RWPE1 (cell line): ENCODE measurements around the gene TRPV6.

ENCODE experiments used
- CTCF ChIA-PET: fragments of 350-600 bp; sonication (Branson Sonifier 250); formaldehyde crosslinking; extraction: SDS; loops from one replicate; lab custom pipeline; 2021; lab: Yijun Ruan, JAX
- POLR2A ChIA-PET: fragments of 400-600 bp; formaldehyde crosslinking; extraction: SDS; loops from one replicate; lab custom pipeline; 2020; ENCODE audit warnings: antibody characterized with exemption; ENCODE audit not compliant: low non-redundant PET; lab: Yijun Ruan, JAX
- DNase-seq: peaks from one replicate; pipeline ENCODE4 v3.0.0; 2012; ENCODE audit warnings: low spot score
- H3K27ac ChIP-seq: fragments of 450-650 bp; 2 replicates; pipeline ENCODE4 v1.5.1; 2017
- TF ChIP-seq, protein P1 (sequence below): fragments of 450-650 bp; conservative IDR thresholded peaks from 2 replicates; pipeline ENCODE4 v1.5.1; 2017; ENCODE audit warnings: low read depth, mild to moderate bottlenecking

The TRPV6 gene

GRCh38 chr7:142887282-142888015 lies 1.9 kb upstream of the TRPV6 start:
- TF ChIP-seq, protein P1, sequence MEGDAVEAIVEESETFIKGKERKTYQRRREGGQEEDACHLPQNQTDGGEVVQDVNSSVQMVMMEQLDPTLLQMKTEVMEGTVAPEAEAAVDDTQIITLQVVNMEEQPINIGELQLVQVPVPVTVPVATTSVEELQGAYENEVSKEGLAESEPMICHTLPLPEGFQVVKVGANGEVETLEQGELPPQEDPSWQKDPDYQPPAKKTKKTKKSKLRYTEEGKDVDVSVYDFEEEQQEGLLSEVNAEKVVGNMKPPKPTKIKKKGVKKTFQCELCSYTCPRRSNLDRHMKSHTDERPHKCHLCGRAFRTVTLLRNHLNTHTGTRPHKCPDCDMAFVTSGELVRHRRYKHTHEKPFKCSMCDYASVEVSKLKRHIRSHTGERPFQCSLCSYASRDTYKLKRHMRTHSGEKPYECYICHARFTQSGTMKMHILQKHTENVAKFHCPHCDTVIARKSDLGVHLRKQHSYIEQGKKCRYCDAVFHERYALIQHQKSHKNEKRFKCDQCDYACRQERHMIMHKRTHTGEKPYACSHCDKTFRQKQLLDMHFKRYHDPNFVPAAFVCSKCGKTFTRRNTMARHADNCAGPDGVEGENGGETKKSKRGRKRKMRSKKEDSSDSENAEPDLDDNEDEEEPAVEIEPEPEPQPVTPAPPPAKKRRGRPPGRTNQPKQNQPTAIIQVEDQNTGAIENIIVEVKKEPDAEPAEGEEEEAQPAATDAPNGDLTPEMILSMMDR = no peak
- DNase-seq = no peak

GRCh38 chr7:142886866-142887265 lies 1.3 kb upstream of the TRPV6 start:
- DNase-seq = no peak
- TF ChIP-seq, protein P1 = no peak
- H3K27ac ChIP-seq = no peak overlapping the region
- CTCF ChIA-PET = interaction anchor here (0.7 to 0.9 kb wide), 2 partner anchors 32 to 425 kb away, joined by 3 to 4 read pairs; partner anchors contain the start of gene EPHB6
- POLR2A ChIA-PET = no interaction called here

More at GRCh38 chr7:142887282-142888015, 1.9 kb upstream of the TRPV6 start:
- ChIA-PET CTCF (interaction anchor here (0.5 to 0.7 kb wide), 3 partner anchors 120 to 1087 kb away, joined by 3 read pairs; no protein-coding TSS in a partner anchor), POLR2A (no interaction called here)
- no peak overlapping the region for H3K27ac ChIP-seq

DNA sequence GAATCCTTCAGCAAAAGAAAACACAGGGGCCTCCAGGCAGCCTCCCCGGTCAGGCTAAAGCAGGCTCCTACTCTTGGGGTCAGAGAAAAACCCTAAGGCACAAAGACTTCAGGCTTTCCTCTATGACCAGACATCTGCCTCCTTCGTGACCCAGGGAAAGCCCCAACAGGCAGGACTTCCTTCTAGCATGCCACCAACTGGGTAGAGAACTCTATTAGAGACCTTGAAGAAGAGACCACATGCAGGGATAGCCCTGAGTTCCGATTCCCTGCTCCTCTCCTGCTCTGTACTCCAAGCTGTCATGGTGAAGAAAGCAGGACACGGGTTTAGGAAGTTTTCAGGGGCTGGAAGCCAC lies 1.3 kb downstream of the TRPV6 start:
- TF ChIP-seq, protein P1 = no peak
- DNase-seq = no peak
- ChIA-PET CTCF (no interaction called here), POLR2A (no interaction called here)
- no peak overlapping the region for H3K27ac ChIP-seq

GRCh38 chr7:142883571-142884285 lies 1.8 kb downstream of the TRPV6 start:
- CTCF ChIA-PET = no interaction called here
- POLR2A ChIA-PET = no interaction called here
- H3K27ac ChIP-seq = no peak overlapping the region
- DNase-seq = no peak
- TF ChIP-seq, protein P1 = no peak

DNA sequence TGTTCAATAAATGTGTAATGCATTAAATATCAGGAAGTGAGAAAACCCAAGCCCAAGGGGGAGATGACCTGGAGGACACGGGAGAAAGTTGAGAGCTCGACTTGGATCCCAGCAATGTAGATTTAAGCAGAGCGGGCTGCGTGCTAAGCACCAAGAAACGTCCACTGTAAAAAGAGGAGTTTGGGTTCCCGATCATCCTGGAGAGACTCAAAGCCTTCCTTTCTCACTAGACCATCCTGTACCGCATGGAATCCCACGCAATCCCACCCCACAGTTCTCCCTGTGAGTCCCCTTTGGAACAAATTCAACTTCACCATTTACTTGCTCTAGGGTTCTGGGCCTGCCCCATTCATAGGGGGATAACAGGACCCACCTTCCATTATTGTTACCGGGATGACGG lies 2.4 kb downstream of the TRPV6 start:
- DNase-seq = no peak
- no peak overlapping the region for H3K27ac ChIP-seq
- ChIA-PET CTCF (no interaction called here), POLR2A (no interaction called here)
- TF ChIP-seq, protein P1 = no peak

- DNase-seq = no peak
- CTCF ChIA-PET = no interaction called here
- POLR2A ChIA-PET = no interaction called here
- H3K27ac ChIP-seq = no peak overlapping the region
- TF ChIP-seq, protein P1 = no peak
These were observed 3.2 kb downstream of the TRPV6 start for GRCh38 chr7:142882338-142882678.
